Measurements from ENCODE around the gene KCNH1.

Gene KCNH1

DNA sequence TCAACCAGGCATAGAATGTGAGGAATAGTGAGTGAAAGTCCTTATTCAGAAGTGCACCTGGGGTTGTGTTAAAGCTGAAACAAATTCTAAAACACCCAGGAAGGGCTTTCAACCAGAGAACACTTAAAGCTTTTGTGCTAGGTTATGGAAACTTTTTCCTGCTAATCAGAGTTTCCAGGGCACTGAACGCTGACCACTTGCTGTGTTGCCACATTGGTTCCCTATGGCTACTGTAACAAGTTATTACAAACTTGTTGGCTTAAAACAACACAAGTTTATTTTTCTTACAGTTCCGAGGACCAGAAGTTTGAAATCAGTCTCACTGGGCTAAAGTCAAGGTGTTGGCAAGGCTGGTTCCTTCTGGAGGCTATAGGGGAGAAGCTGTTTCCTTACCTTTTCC, 504.7 kb downstream of the KCNH1 start:
- H4K20me1 ChIP-seq (ENCODE audit: insufficient read depth), result no peaks in the 10 kb centered on the region
- H3K4me2 ChIP-seq, result no peak overlapping the region
- H3K36me3 ChIP-seq (ENCODE audit: insufficient read depth), result no peaks in the 10 kb centered on the region
- TF ChIP-seq CTCF (conservative IDR thresholded peaks at IDR 0.05; ENCODE audit: low read depth, low read length), result no peak
- no peak overlapping the region for H3K27ac ChIP-seq
- no peaks in the 10 kb centered on the region for H3K27me3 ChIP-seq (ENCODE audit: insufficient read depth, low read depth)
- H3K4me3 ChIP-seq (IDR thresholded peaks at IDR 0.05; ENCODE audit: insufficient read depth, low read depth, low read length), result no peak overlapping the region
- H3K9ac ChIP-seq, result no peak overlapping the region
- H3K4me1 ChIP-seq (ENCODE audit: low read depth, poor library complexity, severe bottlenecking), result peaks cover 7% of the 10 kb centered on the region
- H2AFZ ChIP-seq (ENCODE audit: low read depth), result no peak overlapping the region
- H3K79me2 ChIP-seq (ENCODE audit: insufficient read depth, low read depth), result no peaks in the 10 kb centered on the region

GRCh38 chr1:210627755-210628154, 506.2 kb downstream of the KCNH1 start:
- Histone ChIP-seq H3K79me2 (ENCODE audit: insufficient read depth, low read depth) (no peaks in the 10 kb centered on the region), H4K20me1 (ENCODE audit: insufficient read depth) (no peaks in the 10 kb centered on the region), H2AFZ (ENCODE audit: low read depth) (no peak overlapping the region), H3K27ac (no peak overlapping the region), H3K9ac (no peak overlapping the region), H3K27me3 (ENCODE audit: insufficient read depth, low read depth) (no peaks in the 10 kb centered on the region), H3K4me1 (ENCODE audit: low read depth, poor library complexity, severe bottlenecking) (peaks cover 7% of the 10 kb centered on the region), H3K4me2 (no peak overlapping the region), H3K36me3 (ENCODE audit: insufficient read depth) (no peaks in the 10 kb centered on the region), H3K4me3 (IDR thresholded peaks at IDR 0.05; ENCODE audit: insufficient read depth, low read depth, low read length) (no peak overlapping the region)
- no peak for TF ChIP-seq CTCF (conservative IDR thresholded peaks at IDR 0.05; ENCODE audit: low read depth, low read length)
